LNCaP clone FGC (cell line): ENCODE measurements around the gene NRG3.

Source experiments
- DNase-seq: peaks from one replicate; pipeline ENCODE4 v3.0.0-alpha.2; 2011; ENCODE audit warnings: low read depth
- H3K4me3 ChIP-seq: 2 replicates; pipeline ENCODE4 v1.5.1; 2011; ENCODE audit warnings: mild to moderate bottlenecking, low read depth, low read length, control low read depth
- CTCF ChIP-seq: IDR thresholded peaks from 2 replicates; pipeline ENCODE4 v1.5.1; 2012; ENCODE audit warnings: mild to moderate bottlenecking; ENCODE audit not compliant: control insufficient read depth, insufficient read depth; ENCODE audit errors: extremely low read depth

Gene NRG3

DNA sequence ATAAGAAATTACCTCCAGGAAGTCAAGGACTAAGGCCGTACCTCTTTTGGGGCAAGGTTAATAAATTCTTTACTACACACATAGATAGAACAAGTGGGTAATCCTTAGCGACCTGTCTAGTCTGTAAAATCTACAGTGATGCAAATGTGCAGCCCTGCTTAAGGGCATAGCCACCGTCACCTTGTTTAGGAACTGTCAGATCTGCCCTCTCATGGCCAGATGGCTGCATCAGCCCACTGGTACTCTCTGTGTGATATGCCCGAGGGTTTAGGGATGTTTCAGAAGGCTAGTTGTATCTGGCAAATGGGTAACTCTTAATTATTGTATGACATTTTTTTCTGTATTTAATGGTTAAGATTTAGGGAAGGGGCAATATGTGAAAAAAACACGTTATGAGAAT lies 74.3 kb downstream of the NRG3 start:
- no peak for TF ChIP-seq CTCF
- DNase-seq: no peak
- H3K4me3 ChIP-seq: no peak overlapping the region

DNA sequence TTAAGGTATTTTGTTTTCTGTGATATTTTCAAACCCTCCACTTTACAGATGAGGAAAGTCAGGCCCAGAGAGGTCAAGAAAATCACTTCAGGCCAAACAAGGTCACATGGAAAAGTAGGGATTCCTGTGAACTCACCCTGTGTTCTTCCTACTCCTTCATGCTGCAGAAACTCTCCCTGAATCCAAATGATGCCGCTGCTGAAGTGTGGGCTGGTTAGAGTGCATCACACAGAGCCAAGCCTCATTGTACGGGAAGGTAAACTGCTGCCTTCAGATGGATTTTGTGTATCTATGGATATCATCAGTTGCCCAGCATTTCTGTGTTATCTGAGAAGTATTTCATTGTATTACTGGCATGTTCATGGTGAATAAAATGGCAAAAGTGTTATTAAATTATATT lies 75.4 kb downstream of the NRG3 start:
- no peak overlapping the region for H3K4me3 ChIP-seq
- DNase-seq: no peak
- TF ChIP-seq CTCF: no peak

- DNase-seq: no peak
- no peak overlapping the region for H3K4me3 ChIP-seq
- TF ChIP-seq CTCF: no peak
Measured at GRCh38 chr10:81953420-81953819, 78.4 kb downstream of the NRG3 start.

DNA sequence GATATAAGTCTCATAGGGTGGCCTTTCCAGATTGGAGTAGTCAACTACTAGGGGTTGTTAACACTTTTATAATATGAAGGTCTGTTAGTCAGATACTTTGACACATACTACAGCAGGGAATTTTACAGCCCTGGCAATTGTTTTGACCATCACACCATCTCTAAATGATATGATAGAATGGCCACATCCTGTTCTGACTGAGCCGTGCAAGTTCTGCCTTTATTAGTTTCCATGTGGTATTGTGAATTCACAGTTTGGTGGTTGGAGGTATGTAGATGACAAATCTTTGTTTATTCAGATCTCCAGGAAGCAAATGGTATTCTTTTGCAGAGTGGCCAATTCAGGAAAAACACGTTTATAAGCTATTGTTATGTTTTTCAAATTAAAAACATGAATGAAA lies 83.0 kb downstream of the NRG3 start:
- no peak for DNase-seq
- H3K4me3 ChIP-seq: no peak overlapping the region
- TF ChIP-seq CTCF: no peak

- H3K4me3 ChIP-seq: no peak overlapping the region
- DNase-seq: no peak
- TF ChIP-seq CTCF: no peak
Measured at GRCh38 chr10:81959016-81959415, 84.0 kb downstream of the NRG3 start.

- no peak overlapping the region for H3K4me3 ChIP-seq
- no peak for DNase-seq
- no peak for TF ChIP-seq CTCF
Measured at GRCh38 chr10:81961451-81962184, 86.6 kb downstream of the NRG3 start.

DNA sequence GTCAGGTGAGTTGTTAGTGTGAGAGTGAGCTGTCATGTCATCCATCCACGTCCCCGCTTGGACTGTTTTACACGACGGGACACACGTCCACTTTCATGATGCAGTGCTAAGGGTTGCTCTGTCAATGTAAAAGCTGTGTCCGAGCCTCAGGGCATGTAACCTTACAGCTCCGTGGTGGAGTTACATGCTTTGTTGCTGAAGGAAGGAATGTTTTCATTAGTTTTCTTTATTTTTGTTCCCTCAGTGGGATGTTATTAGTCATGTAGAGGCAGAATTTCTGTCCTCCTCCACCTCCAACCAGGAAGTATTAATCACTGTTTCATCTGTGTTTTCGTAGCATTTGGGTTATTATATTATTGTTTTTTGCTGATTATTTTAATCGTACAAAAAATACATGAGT lies 88.6 kb downstream of the NRG3 start:
- no peak overlapping the region for H3K4me3 ChIP-seq
- no peak for TF ChIP-seq CTCF
- no peak for DNase-seq
